ENCODE data around the gene INPP5A.
"Not testable (repeated sequence)": the region's sequence is repeated elsewhere in the genome, so short reads cannot be mapped to it uniquely, and the experiment has no call there.

The INPP5A gene

GRCh38 chr10:132752378-132752777 lies 214.8 kb downstream of the INPP5A start:
- no peak for DNase-seq

GRCh38 chr10:132752961-132753360 lies 215.4 kb downstream of the INPP5A start:
- no peak for DNase-seq

GRCh38 chr10:132753596-132753995 lies 216.0 kb downstream of the INPP5A start:
- no peak for DNase-seq

GRCh38 chr10:132754071-132754470 lies 216.5 kb downstream of the INPP5A start:
- DNase-seq, result no peak

- no peak for DNase-seq
Measured at GRCh38 chr10:132755166-132755711, 217.7 kb downstream of the INPP5A start.

- no peak for DNase-seq
Measured at GRCh38 chr10:132756591-132756990, 219.0 kb downstream of the INPP5A start.

GRCh38 chr10:132757171-132757570 lies 219.6 kb downstream of the INPP5A start:
- no peak for DNase-seq

- no peak for DNase-seq
Measured at GRCh38 chr10:132758865-132759264, 221.3 kb downstream of the INPP5A start.

- no peak for DNase-seq
Measured at GRCh38 chr10:132761395-132762060, 223.9 kb downstream of the INPP5A start.

- peak; percentile 8 to 31 for DNase-seq
Measured at GRCh38 chr10:132762267-132762666, 224.7 kb downstream of the INPP5A start.

- DNase-seq, result no peak
Measured at GRCh38 chr10:132763545-132763944, 226.0 kb downstream of the INPP5A start.

- no peak for DNase-seq
Measured at GRCh38 chr10:132764108-132764507, 226.5 kb downstream of the INPP5A start.

GRCh38 chr10:132765435-132765834 lies 227.8 kb downstream of the INPP5A start:
- no peak for DNase-seq

- no peak for DNase-seq
Measured at GRCh38 chr10:132766291-132766690, 228.7 kb downstream of the INPP5A start.

GRCh38 chr10:132768346-132769248 lies 231.0 kb downstream of the INPP5A start:
- DNase-seq, result no peak

- no peak for DNase-seq
Measured at GRCh38 chr10:132770061-132771021, 232.8 kb downstream of the INPP5A start.

GRCh38 chr10:132772816-132773215 lies 235.2 kb downstream of the INPP5A start:
- not testable (repeated sequence) for DNase-seq

GRCh38 chr10:132774181-132774901 lies 236.8 kb downstream of the INPP5A start:
- no peak for DNase-seq

GRCh38 chr10:132774902-132775863 lies 237.6 kb downstream of the INPP5A start:
- no peak for DNase-seq

GRCh38 chr10:132776186-132776585 lies 238.6 kb downstream of the INPP5A start:
- DNase-seq, result no peak

GRCh38 chr10:132776821-132777220 lies 239.2 kb downstream of the INPP5A start:
- no peak for DNase-seq

All from activated CD4-positive, alpha-beta T cell treated with anti-CD3 and anti-CD28 coated beads, Interleukin-2, amount 50 U/mL, for 48 hours (primary cell).